ENCODE data around the gene AHDC1. TPM values are rescaled to one million over a fixed set of nuclear protein-coding genes. Genes with fewer than 3 reads are reported as not detected.

The AHDC1 gene
- total RNA-seq, 4 donors from 2014 or later = 37.7 to 63.0 (median 52.5) TPM

DNA sequence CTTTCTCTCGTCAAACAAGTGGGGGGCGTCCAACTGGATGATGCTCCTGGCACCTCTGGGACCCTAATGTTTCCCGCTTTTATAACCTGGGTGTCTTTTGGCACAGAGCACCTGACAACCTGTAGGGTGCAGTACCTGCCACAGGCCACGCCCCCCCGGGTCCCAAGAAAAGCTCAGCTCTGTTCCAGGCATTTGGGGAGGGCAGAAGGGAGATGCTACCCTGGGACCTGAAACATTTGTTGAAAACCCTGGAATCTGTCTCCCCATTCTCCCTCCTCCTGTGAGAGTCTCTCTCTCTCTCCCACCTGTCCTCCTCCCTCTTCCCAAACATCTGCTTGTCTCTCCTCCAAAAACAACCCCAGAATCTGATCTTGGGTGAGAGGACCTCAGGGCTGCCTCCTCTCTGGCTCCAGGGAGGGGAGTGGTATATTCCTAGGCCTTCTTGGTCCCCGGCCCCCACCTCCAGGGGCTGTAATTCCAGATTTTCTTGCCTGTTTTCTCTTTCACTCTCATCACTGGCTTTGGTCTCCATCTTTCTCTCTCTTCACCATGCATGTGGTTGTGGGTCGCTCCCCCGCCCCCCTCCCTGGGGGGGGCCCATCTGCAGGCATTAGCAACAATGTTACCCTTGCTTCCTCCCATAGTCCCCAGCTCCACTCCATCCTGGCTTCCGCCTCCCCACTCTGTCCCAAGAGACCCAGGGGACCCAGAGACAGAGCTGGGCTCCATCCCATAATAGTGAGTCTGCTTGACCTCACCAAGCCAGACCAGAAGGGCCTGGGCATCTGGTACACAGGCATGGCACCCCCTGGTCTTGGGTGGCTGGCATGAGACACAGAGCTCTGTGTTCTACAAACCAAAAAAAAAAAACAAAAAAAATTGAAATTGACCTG is 4.1 kb downstream of the AHDC1 start:
- no peak for DNase-seq (ENCODE audit: low spot score in 2 of 2)
- TF ChIP-seq, protein P1, sequence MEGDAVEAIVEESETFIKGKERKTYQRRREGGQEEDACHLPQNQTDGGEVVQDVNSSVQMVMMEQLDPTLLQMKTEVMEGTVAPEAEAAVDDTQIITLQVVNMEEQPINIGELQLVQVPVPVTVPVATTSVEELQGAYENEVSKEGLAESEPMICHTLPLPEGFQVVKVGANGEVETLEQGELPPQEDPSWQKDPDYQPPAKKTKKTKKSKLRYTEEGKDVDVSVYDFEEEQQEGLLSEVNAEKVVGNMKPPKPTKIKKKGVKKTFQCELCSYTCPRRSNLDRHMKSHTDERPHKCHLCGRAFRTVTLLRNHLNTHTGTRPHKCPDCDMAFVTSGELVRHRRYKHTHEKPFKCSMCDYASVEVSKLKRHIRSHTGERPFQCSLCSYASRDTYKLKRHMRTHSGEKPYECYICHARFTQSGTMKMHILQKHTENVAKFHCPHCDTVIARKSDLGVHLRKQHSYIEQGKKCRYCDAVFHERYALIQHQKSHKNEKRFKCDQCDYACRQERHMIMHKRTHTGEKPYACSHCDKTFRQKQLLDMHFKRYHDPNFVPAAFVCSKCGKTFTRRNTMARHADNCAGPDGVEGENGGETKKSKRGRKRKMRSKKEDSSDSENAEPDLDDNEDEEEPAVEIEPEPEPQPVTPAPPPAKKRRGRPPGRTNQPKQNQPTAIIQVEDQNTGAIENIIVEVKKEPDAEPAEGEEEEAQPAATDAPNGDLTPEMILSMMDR (IDR thresholded peaks at IDR 0.05) = no peak
- no peak for TF ChIP-seq POLR2A (IDR thresholded peaks at IDR 0.05)
- no peak overlapping the region for H3K4me3 ChIP-seq (ENCODE audit: low read depth, poor library complexity, severe bottlenecking)
- intact Hi-C loops (cut with DNase I; ENCODE audit: low total_unique reads) = loop anchor here (5.0 to 10.0 kb wide), 2 partner anchors 43 to 305 kb away; no protein-coding TSS in a partner anchor
- 18 to 25% methylated on average over 9 of the region's 9 CpGs for WGBS, 2 donors

DNA sequence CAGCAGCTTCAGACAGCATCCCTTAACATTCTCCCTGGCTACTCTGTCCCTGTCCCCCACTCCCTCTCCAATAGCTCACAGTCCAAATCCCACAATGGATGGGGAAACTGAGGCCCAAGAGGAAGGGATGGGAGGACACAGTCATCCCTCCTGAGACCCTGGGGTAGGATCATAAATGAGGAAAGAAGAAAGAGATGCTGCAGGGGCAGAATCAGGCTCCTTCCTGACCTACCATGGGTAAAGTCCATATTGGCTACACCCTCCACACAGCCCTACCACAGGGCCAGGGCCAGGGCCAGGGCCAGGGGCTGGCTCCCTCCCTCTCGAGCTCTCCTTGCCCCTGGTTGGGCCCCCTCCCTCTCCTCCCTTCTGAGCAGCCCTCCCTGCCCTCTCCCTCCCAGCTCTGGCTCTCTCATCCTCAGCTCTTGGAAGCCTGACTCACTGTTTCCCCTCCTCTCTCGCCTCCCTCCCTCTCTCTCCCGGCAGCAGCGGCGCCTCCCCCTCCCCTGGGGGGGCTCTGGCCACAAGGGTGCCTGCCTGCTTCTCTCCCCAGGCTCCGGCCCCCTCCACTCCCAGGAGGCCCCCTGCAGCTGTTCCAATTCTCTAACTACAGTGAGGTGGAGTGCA is 4.9 kb downstream of the AHDC1 start:
- no peak overlapping the region for H3K4me3 ChIP-seq (ENCODE audit: low read depth, poor library complexity, severe bottlenecking)
- TF ChIP-seq, protein P1 (IDR thresholded peaks at IDR 0.05) = no peak
- TF ChIP-seq POLR2A (IDR thresholded peaks at IDR 0.05) = no peak
- DNase-seq (ENCODE audit: low spot score in 2 of 2) = no peak
- WGBS, 2 donors = 0 to 3% methylated on average over 6 of the region's 6 CpGs
- intact Hi-C loops (cut with DNase I; ENCODE audit: low total_unique reads) = no loop called here

DNA sequence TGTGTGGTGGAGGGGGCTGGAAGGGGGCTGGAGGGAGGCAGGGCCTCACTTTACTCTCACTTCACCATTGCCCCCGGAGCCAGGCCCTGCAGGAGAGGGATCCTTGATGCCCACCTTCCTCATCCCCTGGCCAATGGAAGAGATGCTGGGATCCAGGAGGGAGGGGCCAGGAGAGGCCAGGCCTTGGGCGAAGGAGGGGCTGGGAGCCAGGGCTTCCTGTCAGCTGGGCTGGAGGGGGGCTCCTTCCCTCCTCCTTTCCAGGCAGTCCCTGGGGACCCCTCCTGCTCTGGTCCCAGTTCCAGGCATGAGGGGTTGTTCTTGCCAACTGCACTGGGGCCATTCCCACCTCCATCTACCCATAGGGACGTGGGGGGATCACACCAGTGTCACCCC is 5.7 kb downstream of the AHDC1 start:
- TF ChIP-seq POLR2A (IDR thresholded peaks at IDR 0.05) = no peak
- TF ChIP-seq, protein P1 (IDR thresholded peaks at IDR 0.05) = no peak
- DNase-seq (ENCODE audit: low spot score in 2 of 2) = no peak
- 47 to 56% methylated on average over 3 of the region's 3 CpGs for WGBS, 2 donors
- intact Hi-C loops (cut with DNase I; ENCODE audit: low total_unique reads) = no loop called here
- no peak overlapping the region for H3K4me3 ChIP-seq (ENCODE audit: low read depth, poor library complexity, severe bottlenecking)

DNA sequence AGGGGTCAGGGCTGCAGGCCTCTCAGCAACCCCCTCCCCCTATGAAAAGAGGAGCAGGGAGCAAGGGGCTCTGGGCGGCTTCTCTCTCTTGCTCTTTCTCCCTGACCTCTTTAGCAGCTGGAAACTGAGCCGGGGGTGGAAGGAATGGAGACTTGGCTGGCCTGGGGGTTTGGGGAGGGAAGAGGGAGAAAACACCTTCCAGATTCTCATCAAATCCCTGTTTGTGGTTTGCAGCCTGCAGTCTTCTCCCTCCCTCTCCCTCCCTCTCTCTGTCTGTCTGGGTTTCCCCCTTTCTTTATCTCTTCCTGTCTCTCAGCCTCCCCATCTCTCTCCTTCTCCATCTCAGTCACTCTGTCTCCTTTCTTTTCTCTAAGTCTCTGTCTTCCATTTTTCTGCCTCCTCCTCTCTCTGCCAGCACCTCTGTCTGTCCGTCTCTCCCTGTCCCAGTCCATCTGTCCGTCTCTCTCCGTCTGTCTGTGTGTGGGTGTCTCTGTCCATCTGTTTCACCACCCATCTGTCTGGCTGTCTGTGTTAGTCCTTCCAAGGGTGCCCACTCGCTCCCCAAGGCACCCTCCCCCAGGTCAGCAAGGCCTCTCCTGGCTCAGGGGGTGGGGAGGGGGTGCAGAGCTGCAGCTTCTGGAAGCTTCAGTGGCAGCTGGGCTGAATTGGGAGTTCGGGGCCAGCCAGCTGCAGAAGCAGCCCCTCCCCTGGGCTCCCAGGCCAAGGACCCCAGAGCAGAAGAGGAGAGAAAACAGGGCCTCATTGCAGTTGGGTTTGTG is 6.2 kb downstream of the AHDC1 start:
- 52 to 58% methylated on average over 7 of the region's 7 CpGs for WGBS, 2 donors
- DNase-seq (ENCODE audit: low spot score in 2 of 2) = no peak
- intact Hi-C loops (cut with DNase I; ENCODE audit: low total_unique reads) = no loop called here
- no peak overlapping the region for H3K4me3 ChIP-seq (ENCODE audit: low read depth, poor library complexity, severe bottlenecking)
- no peak for TF ChIP-seq POLR2A (IDR thresholded peaks at IDR 0.05)
- TF ChIP-seq, protein P1 (IDR thresholded peaks at IDR 0.05) = no peak

- intact Hi-C loops (cut with DNase I; ENCODE audit: low total_unique reads) = no loop called here
- no peak for DNase-seq (ENCODE audit: low spot score in 2 of 2)
- no peak overlapping the region for H3K4me3 ChIP-seq (ENCODE audit: low read depth, poor library complexity, severe bottlenecking)
- 42 to 60% methylated on average over 4 of the region's 4 CpGs for WGBS, 2 donors
- TF ChIP-seq POLR2A (IDR thresholded peaks at IDR 0.05) = no peak
- TF ChIP-seq, protein P1 (IDR thresholded peaks at IDR 0.05) = no peak
These were observed 7.0 kb downstream of the AHDC1 start for GRCh38 chr1:27596986-27597385.
